Glutamatergic neuron (in vitro differentiated cells): ENCODE data around the gene OGFR. TPM values are rescaled to one million over a fixed set of nuclear protein-coding genes. Genes with fewer than 3 reads are reported as not detected.
A peak's percentile ranks its signal among the peaks of the same experiment; 100 is the strongest.

Experiments used
- DNase-seq: peaks from one replicate; pipeline ENCODE4 v3.0.0; 2022
- H3K27ac Mint-ChIP-seq: one replicate; pipeline ENCODE4 v1.8.0; 2020; ENCODE audit warnings: mild to moderate bottlenecking, mixed read lengths, inconsistent platforms; ENCODE audit not compliant: unreplicated experiment
- H3K27me3 Mint-ChIP-seq: one replicate; pipeline ENCODE4 v1.8.0; 2020; ENCODE audit warnings: mild to moderate bottlenecking, moderate library complexity, mixed read lengths, inconsistent platforms; ENCODE audit not compliant: unreplicated experiment
- H3K36me3 Mint-ChIP-seq: one replicate; pipeline ENCODE4 v1.8.0; 2020; ENCODE audit warnings: mild to moderate bottlenecking, mixed read lengths, inconsistent platforms; ENCODE audit not compliant: unreplicated experiment
- H3K4me1 Mint-ChIP-seq: one replicate; pipeline ENCODE4 v1.8.0; 2020; ENCODE audit warnings: mild to moderate bottlenecking, low read depth, mixed read lengths, inconsistent platforms; ENCODE audit not compliant: unreplicated experiment
- H3K4me3 Mint-ChIP-seq: one replicate; pipeline ENCODE4 v1.8.0; 2020; ENCODE audit warnings: mild to moderate bottlenecking, mixed read lengths, inconsistent platforms; ENCODE audit not compliant: unreplicated experiment
- H3K9me3 Mint-ChIP-seq: one replicate; pipeline ENCODE4 v1.8.0; 2020; ENCODE audit warnings: mild to moderate bottlenecking, moderate library complexity, mixed read lengths, inconsistent platforms; ENCODE audit not compliant: unreplicated experiment
- CTCF ChIP-seq: fragments of 200-600 bp; sonication (generic); IDR thresholded peaks from one replicate; pipeline ENCODE4 v1.5.0; 2021; ENCODE audit not compliant: partially characterized antibody, unreplicated experiment
- total RNA-seq: library from RNA; stranded (reverse); fragmentation: NEBNext Ultra II Directional; extraction: Animal tissue kit (Norgen Biotek cat#: 25700); gene quantifications from one replicate; pipeline ENCODE4 v1.2.1, GENCODE V29; 2021; ENCODE audit not compliant: unreplicated experiment

The OGFR gene
- total RNA-seq, 1 donor from 2014 or later: 70.5 TPM

- Mint-ChIP-seq H3K36me3 (no peaks in the 10 kb centered on the region), H3K4me3 (no peak within 1 kb of the TSS), H3K27me3 (peaks cover 6% of the 10 kb centered on the region), H3K9me3 (no peaks in the 10 kb centered on the region), H3K27ac (no peak within 1 kb of the TSS), H3K4me1 (peaks cover 5% of the 10 kb centered on the region)
- DNase-seq: no peak
- TF ChIP-seq CTCF: no peak
These were observed 12.5 kb downstream of the OGFR start, which contains the start of gene COL9A3 for GRCh38 chr20:62816884-62817873. COL9A3 (plus strand) TSS chr20:62817050; CDS start chr20:62817065, 15 bp downstream.

- Mint-ChIP-seq H3K27me3 (peaks cover 11% of the 10 kb centered on the region), H3K4me3 (no peak overlapping the region), H3K4me1 (peaks cover 9% of the 10 kb centered on the region), H3K9me3 (peaks cover 2% of the 10 kb centered on the region), H3K36me3 (no peaks in the 10 kb centered on the region), H3K27ac (no peak overlapping the region)
- DNase-seq: no peak
- TF ChIP-seq CTCF: no peak
These were observed 13.4 kb downstream of the OGFR start for GRCh38 chr20:62817975-62818591.

GRCh38 chr20:62818592-62819493 is 14.2 kb downstream of the OGFR start:
- TF ChIP-seq CTCF: no peak
- Mint-ChIP-seq H3K27ac (no peak overlapping the region), H3K36me3 (no peaks in the 10 kb centered on the region), H3K4me1 (peaks cover 10% of the 10 kb centered on the region), H3K4me3 (no peak overlapping the region), H3K9me3 (peaks cover 3% of the 10 kb centered on the region), H3K27me3 (peaks cover 11% of the 10 kb centered on the region)
- peak; percentile 66 for DNase-seq

GRCh38 chr20:62819494-62820174 is 15.0 kb downstream of the OGFR start:
- H3K27ac Mint-ChIP-seq: peak overlapping the region; percentile 52
- DNase-seq: no peak
- peaks cover 11% of the 10 kb centered on the region for H3K27me3 Mint-ChIP-seq

More at GRCh38 chr20:62819494-62820174, 15.0 kb downstream of the OGFR start:
- Mint-ChIP-seq H3K4me1 (peaks cover 10% of the 10 kb centered on the region), H3K36me3 (no peaks in the 10 kb centered on the region), H3K4me3 (no peak overlapping the region), H3K9me3 (peaks cover 3% of the 10 kb centered on the region)
- no peak for TF ChIP-seq CTCF
